ENCODE results near the gene FSTL4. TPM values are rescaled to one million over a fixed set of nuclear protein-coding genes. Genes with fewer than 3 reads are reported as not detected.

Gene FSTL4
- polyA plus RNA-seq, 1 donor from 2014 or later: not detected

DNA sequence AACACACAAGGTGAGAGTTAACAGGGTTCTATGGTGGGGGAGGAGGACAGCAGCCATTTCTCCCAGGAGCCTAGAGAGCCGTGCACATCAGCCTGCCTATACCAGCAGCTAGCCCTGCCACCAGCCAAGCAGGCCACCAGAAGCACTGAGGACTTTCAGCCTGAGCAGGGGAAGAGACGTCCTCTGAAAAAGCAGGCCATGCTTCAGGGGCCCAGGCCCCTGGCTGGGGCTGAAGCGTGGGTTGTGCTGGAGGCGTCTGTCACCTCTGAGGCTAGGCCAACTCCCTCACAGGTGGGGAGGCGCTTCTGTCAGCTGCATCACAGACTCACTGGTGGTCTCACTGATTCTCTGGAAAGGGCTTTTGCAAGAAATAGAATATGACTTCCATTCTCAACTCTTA lies 16.3 kb downstream of the FSTL4 start:
- Mint-ChIP-seq H3K27ac (no peak overlapping the region), H3K36me3 (peaks cover 1% of the 10 kb centered on the region), H3K27me3 (peaks cover 1% of the 10 kb centered on the region), H3K9me3 (no peaks in the 10 kb centered on the region), H3K4me1 (no peaks in the 10 kb centered on the region), H3K4me3 (no peak overlapping the region)

DNA sequence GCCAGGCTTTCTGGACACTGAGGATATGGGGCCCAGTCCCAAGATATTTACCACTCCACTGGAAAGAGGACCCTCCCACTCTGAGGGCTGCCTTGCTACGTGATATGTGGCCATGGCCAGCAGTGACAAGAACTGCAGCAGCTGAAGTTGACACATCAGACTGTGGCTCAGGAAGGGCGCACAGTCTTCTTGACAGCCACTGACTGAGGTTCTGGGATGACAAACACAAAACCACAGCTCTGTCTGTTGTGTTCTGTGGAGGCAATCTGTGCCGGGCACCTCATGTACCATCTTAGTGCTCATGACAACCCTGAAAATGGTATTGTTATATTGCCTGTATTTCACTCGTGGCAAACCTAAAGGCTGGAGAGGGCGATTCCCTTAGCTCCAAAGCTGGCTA lies 16.9 kb downstream of the FSTL4 start:
- H3K4me1 Mint-ChIP-seq: no peaks in the 10 kb centered on the region
- H3K36me3 Mint-ChIP-seq: peaks cover 1% of the 10 kb centered on the region
- no peak overlapping the region for H3K4me3 Mint-ChIP-seq
- no peaks in the 10 kb centered on the region for H3K9me3 Mint-ChIP-seq
- H3K27me3 Mint-ChIP-seq: peaks cover 1% of the 10 kb centered on the region
- H3K27ac Mint-ChIP-seq: no peak overlapping the region

DNA sequence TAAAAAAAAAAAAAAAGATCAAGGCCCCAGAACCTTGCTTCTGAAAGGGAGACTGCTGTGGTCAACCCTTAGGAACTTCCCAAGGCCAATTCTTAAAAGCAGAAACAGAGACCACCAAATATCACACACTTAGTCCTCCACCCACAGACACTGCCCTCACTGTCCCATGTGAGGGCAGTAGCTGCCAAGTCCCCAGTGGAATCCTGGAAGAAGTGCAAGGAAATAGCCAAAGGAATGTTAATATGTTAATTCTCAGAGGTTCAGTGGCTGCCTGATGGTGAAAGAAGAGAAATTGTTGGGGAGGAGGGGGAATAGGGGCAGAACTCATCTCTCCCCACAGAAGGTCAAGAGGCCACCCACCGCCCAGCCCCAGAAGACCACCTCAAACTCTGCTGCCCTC lies 23.1 kb downstream of the FSTL4 start:
- Mint-ChIP-seq H3K36me3 (peaks cover 1% of the 10 kb centered on the region), H3K4me3 (no peak overlapping the region), H3K4me1 (no peaks in the 10 kb centered on the region), H3K9me3 (no peaks in the 10 kb centered on the region), H3K27me3 (no peaks in the 10 kb centered on the region), H3K27ac (no peak overlapping the region)

DNA sequence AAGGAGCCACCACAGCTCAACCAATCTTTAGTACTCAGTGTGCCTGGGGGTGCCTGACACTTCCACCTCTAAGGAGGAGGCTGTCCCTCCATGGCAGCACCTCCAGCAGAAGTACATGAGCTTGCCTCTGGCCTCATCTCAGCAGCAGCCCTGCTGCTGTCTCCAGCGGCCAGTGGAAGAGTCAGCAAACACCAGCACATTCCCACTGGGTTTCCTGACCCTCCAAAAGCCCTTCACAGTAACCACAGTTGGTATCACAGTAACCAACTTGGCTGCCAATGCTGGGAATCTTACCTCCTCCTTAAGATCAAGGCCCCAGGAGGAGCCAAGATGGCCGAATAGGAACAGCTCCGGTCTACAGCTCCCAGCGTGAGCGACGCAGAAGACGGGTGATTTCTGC lies 29.4 kb downstream of the FSTL4 start:
- Mint-ChIP-seq H3K27ac (no peak overlapping the region), H3K4me1 (peaks cover 0 to 2% (median 0%) of the 10 kb centered on the region in 3 donors), H3K4me3 (no peak overlapping the region), H3K36me3 (peaks cover 2% of the 10 kb centered on the region), H3K27me3 (peaks cover 4% of the 10 kb centered on the region), H3K9me3 (no peaks in the 10 kb centered on the region)

DNA sequence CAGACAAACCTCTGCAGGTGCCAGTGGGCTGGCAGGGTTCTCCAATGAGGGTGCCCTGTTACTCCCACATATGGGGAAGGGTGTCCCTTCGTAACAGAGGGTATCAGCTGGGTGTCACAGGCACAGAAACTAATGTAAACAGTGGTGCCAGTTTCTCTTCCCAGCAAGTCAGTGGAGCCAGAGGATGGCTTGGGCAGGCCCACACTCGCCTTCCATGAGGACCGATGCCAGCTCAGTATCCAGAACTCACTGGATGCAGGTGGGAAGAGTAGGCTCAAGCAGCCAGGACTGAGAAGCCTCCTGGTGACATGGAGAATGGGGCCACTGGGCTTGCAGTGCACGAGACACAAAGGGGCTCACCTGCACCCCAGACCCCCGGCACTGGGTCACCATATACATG lies 30.4 kb downstream of the FSTL4 start:
- peaks cover 0 to 2% (median 0%) of the 10 kb centered on the region in 3 donors for H3K4me1 Mint-ChIP-seq
- no peak overlapping the region for H3K27ac Mint-ChIP-seq
- H3K9me3 Mint-ChIP-seq: no peaks in the 10 kb centered on the region
- H3K4me3 Mint-ChIP-seq: no peak overlapping the region
- H3K27me3 Mint-ChIP-seq: peaks cover 4% of the 10 kb centered on the region
- H3K36me3 Mint-ChIP-seq: peaks cover 2% of the 10 kb centered on the region

DNA sequence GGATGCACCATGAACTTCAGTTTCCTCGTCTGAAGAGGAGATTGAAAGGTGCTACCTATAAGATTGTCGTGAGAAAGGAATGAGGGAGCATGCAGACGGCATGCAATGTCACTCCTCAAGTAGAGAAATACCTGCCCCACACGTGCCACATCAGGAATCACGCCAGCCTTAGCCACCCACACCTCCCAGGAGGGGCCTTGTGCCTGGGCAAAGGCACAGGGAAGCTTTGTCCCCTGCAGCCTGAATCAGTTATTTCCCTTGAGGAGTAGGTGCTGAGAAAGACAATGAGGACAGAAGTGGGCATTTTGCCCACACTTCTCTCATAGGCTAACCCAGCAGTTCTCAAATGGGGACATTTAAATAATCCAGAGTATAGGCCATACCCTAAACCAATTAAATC lies 31.0 kb downstream of the FSTL4 start:
- H3K4me3 Mint-ChIP-seq: no peak overlapping the region
- peaks cover 4% of the 10 kb centered on the region for H3K27me3 Mint-ChIP-seq
- H3K9me3 Mint-ChIP-seq: no peaks in the 10 kb centered on the region
- no peak overlapping the region for H3K27ac Mint-ChIP-seq
- H3K4me1 Mint-ChIP-seq: peaks cover 0 to 2% (median 0%) of the 10 kb centered on the region in 3 donors
- peaks cover 2% of the 10 kb centered on the region for H3K36me3 Mint-ChIP-seq

DNA sequence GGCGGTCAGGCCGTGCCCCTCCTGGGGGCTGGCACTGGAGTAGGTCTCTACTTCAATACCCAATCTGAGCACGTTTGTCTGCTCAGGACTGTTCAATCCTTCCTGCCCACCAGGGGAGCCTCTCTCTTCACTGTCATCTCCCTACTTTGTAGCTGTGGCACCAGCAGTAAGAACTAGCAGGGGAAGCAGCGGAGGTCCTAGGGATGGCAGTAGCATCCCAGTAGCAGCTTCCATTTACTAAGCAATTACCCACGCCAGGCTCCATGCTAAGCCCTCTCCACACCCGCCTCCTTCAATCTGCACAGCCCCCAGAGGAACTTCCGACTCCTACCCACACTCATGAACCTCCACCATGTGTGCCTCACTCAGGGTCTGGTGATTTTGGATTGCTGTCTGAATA lies 31.7 kb downstream of the FSTL4 start:
- Mint-ChIP-seq H3K4me3 (no peak overlapping the region), H3K27me3 (peaks cover 4% of the 10 kb centered on the region), H3K27ac (no peak overlapping the region), H3K9me3 (no peaks in the 10 kb centered on the region), H3K4me1 (peaks cover 0 to 2% (median 0%) of the 10 kb centered on the region in 3 donors), H3K36me3 (peaks cover 2% of the 10 kb centered on the region)

DNA sequence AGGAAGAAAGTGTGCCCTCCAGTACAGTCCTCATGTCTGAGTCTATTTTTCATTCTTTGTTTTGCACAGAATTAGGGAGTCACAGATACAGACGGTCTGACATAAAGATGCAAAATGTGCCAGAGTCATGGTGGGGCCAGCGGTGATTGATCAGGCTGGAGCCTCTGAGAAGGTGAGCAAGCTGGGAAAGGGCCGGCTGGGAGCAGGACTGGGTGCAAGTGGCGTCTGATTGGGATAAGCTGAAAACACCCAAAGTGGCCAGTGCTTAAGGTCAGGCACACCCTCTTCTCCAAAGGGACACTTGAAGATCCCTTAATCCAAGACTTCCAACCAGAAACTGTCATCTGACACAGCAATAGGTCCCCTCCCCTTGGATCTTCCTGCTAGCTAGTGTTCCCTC lies 32.6 kb downstream of the FSTL4 start:
- peaks cover 0 to 2% (median 0%) of the 10 kb centered on the region in 3 donors for H3K4me1 Mint-ChIP-seq
- H3K27ac Mint-ChIP-seq: no peak overlapping the region
- peaks cover 4% of the 10 kb centered on the region for H3K27me3 Mint-ChIP-seq
- H3K4me3 Mint-ChIP-seq: no peak overlapping the region
- H3K36me3 Mint-ChIP-seq: peaks cover 2% of the 10 kb centered on the region
- no peaks in the 10 kb centered on the region for H3K9me3 Mint-ChIP-seq

DNA sequence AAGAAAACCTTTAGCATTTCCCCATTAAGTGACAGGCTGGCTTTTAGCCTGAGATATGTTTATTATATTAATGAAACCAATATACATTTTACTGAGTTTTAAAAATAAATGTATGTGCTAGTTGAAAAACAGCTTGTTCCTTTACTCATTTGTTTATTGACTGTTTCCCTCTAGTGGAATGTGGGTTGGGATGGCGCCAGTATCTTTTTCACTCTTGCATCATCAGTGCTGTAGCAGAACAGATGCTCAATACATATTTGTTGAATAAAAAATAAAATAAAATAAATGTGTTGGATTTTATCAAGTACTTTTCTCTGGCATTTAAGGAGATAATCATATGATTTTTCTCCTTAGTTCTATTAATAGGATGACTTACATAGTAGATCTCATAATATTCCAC lies 43.0 kb downstream of the FSTL4 start:
- H3K36me3 Mint-ChIP-seq: peaks cover 2% of the 10 kb centered on the region
- H3K27me3 Mint-ChIP-seq: peaks cover 15% of the 10 kb centered on the region
- H3K4me3 Mint-ChIP-seq: no peak overlapping the region
- no peaks in the 10 kb centered on the region for H3K4me1 Mint-ChIP-seq
- peaks cover 3 to 10% (median 8%) of the 10 kb centered on the region in 3 donors for H3K9me3 Mint-ChIP-seq
- H3K27ac Mint-ChIP-seq: no peak overlapping the region

DNA sequence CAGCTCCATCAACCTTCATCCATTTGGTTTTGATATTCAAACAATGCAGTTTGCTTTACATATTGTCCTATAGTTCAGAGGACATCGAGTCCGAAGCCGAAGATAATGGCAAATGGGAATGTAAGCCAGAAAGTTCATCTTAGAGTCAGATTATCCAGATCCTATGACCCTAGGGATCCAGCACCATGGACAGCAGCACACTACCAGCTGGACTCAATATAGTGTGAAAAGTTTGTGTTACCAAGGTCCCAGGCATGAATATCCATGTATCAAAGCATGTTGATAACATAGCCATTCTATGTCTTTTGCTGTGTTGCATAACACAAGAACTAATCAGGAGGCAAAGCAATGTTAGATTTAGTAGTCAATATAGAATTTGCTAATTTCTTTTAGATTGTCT lies 46.3 kb downstream of the FSTL4 start:
- Mint-ChIP-seq H3K27ac (no peak overlapping the region), H3K4me1 (no peaks in the 10 kb centered on the region), H3K4me3 (no peak overlapping the region), H3K36me3 (peaks cover 2% of the 10 kb centered on the region), H3K9me3 (no peaks in the 10 kb centered on the region), H3K27me3 (peaks cover 14% of the 10 kb centered on the region)

DNA sequence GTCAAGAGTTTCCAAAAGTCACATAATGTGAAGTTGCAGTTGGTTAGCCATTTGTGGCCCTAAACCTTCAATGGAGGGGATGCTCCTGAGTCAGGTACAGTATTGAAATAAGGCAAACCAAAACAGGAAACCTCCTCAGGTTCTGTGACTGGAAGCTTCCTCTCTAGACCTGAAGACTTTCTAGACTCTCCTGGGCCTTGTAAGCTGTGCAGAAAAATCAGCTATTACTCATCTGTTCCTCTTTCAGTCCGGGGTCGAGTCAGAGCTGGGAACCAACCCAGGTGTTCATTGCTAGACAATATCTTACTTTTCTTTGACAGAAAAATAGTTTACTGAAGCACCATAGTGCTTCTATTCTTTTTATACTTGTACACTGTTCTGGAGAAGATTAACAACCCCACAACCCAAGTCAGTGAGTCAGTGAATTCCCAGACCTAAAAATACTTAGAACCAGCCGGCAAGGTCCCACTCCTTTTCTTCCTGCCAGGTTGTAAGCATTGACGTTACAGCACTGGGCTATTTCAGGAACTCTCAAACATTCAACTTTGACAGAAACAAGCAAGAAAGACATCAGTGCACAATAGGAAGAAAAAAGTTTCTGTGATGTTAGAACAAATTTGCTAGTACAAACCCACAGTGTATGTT lies 47.3 kb downstream of the FSTL4 start:
- H3K4me3 Mint-ChIP-seq: peak overlapping the region in 1 of 4 donors; percentile 55
- no peaks in the 10 kb centered on the region for H3K4me1 Mint-ChIP-seq
- peaks cover 12% of the 10 kb centered on the region for H3K27me3 Mint-ChIP-seq
- H3K9me3 Mint-ChIP-seq: no peaks in the 10 kb centered on the region
- H3K36me3 Mint-ChIP-seq: peaks cover 2% of the 10 kb centered on the region
- no peak overlapping the region for H3K27ac Mint-ChIP-seq

DNA sequence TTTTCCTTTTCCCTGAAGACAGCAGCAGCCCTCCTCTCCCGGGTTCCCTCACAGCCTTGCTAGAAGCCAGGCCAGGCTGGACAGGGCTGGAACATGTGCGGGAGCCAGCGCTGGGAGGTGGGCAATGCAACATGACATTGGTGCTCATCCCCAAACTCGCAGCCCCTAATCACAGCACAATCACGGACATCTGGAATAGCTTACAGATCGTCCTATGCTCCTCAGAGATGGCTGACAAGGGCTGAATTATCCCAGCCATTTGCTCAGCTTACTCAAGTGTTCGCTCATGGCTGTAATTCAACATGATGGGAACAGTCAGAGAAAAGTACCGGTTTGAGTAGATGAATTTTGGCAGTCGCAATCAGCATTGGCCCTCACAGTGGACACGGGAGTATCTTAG lies 49.8 kb downstream of the FSTL4 start:
- Mint-ChIP-seq H3K27ac (no peak overlapping the region), H3K9me3 (no peaks in the 10 kb centered on the region), H3K4me3 (no peak overlapping the region), H3K36me3 (peaks cover 2% of the 10 kb centered on the region), H3K27me3 (peaks cover 18% of the 10 kb centered on the region), H3K4me1 (no peaks in the 10 kb centered on the region)

DNA sequence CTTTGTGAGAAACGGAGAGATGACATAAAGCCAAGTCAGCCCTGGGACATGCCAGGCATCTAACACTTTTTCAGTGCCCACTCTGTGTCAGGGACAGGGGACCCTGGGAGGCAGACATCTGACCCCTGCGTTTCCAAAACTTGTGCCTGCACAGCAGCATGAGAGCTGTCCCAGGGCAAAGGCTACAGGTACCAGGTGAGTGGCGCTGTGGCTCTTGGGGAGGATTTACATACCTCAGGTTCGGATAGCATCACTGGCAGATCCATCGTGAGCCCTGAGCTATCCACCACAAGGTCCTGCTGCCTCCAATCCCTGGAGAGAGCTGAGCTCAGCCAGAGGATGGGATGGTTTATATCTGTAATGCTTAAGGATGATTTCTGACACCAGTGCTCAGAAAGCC lies 52.4 kb downstream of the FSTL4 start:
- Mint-ChIP-seq H3K27ac (no peak overlapping the region), H3K27me3 (peaks cover 23% of the 10 kb centered on the region), H3K9me3 (no peaks in the 10 kb centered on the region), H3K4me3 (no peak overlapping the region), H3K36me3 (no peaks in the 10 kb centered on the region), H3K4me1 (no peaks in the 10 kb centered on the region)

DNA sequence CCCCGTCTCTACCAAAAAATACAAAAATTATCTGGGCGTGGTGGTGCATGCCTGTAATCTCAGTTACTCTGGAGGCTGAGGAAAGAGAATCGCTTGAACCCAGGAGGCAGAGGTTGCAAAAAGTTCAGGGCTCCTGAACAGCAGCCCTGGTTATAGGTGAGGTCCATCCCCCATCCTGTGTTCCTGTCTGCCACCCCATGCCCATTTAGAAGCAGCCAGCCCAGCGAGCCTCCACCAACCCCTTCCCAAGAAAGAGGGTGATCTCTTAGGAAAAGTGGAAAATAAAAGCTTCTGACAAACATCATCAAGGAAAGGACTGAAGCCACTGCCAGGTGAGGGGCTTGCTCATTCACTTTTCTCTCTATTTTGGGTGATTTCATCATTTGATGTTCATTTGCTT lies 55.8 kb downstream of the FSTL4 start:
- Mint-ChIP-seq H3K4me1 (no peaks in the 10 kb centered on the region), H3K36me3 (no peaks in the 10 kb centered on the region), H3K27me3 (peaks cover 26% of the 10 kb centered on the region), H3K4me3 (no peak overlapping the region), H3K9me3 (no peaks in the 10 kb centered on the region), H3K27ac (no peak overlapping the region)

DNA sequence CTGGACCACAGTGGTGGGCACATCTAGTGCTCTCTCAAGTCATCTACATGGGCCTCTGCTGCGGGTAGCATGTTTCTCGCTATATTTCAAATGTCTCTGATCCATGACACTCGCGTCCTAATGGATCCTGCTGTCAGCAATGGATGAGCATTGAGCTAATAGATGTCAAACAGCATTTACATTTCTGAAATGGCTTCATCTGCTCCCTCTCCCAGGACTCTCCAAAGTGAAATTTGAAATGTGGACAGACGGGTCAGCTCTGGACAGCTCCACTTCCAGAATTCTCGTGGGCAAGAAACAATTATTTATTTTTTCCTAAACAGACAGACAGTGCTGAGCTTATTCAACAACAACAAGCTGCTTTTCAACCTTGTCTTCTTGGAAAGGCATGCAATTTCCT lies 58.1 kb downstream of the FSTL4 start:
- Mint-ChIP-seq H3K36me3 (no peaks in the 10 kb centered on the region), H3K4me1 (no peaks in the 10 kb centered on the region), H3K27me3 (peaks cover 24% of the 10 kb centered on the region), H3K27ac (no peak overlapping the region), H3K4me3 (no peak overlapping the region), H3K9me3 (no peaks in the 10 kb centered on the region)

DNA sequence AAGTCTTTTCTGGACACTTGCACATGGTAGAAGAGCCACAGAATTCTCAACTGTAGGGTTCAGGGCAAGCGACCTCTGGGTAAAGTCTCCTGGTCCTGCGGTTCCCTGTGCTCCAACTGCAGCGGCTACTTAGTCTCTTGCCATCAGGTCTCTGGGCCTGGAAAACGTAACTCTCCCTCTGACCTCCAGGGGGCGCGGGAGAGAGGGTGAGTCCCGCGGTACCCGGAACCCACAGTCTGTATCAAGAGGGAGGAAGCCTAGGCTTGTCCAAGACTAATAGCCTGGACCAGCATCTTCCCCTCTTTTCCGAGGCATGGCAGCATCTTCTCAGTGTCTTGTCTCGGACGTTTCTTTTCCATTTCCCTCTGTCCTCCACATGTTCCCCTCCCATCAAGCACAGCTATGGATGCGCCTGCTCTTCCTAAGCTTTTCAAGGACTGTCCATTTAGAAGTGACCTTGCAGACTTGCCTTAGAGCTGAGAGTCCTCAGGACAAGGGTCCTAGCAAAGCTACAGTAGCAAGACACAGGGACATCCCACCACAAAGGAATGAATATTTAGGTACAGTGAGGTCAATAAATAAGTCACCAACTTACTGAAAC lies 59.3 kb downstream of the FSTL4 start:
- Mint-ChIP-seq H3K27ac (no peak overlapping the region), H3K27me3 (peaks cover 21% of the 10 kb centered on the region), H3K36me3 (no peaks in the 10 kb centered on the region)

More for the DNA sequence above, 59.3 kb downstream of the FSTL4 start:
- Mint-ChIP-seq H3K4me3 (no peak overlapping the region), H3K9me3 (no peaks in the 10 kb centered on the region), H3K4me1 (no peaks in the 10 kb centered on the region)
